Natural killer cell (primary cell): ENCODE measurements around the gene EXOC4. TPM values are rescaled to one million over a fixed set of nuclear protein-coding genes. Genes with fewer than 3 reads are reported as not detected.
A peak's percentile ranks its signal among the peaks of the same experiment; 100 is the strongest.

ENCODE experiments used
- ATAC-seq, 3 donors: fragments of 150-1000 bp in 2 of 3; fragments of 200-7000 bp in 1 of 3; cut with Tn5 transposase; 1 replicate in 1 of 3; 2 replicates in 2 of 3; pipeline ENCODE4 v1.10.0; 2021; ENCODE audit warnings: mild to moderate bottlenecking in 2 of 3, moderate library complexity in 2 of 3
- DNase-seq, 2 donors: peaks; one replicate each; pipeline versions ENCODE4 v3.0.0 to v3.0.0-alpha.2; 2013 to 2021; ENCODE audit warnings: mixed read lengths in 1 of 2
- H3K27ac ChIP-seq: one replicate; pipeline ENCODE4 v1.5.1; 2013; ENCODE audit warnings: mild to moderate bottlenecking, low read length
- H3K27me3 ChIP-seq: one replicate; pipeline ENCODE4 v1.6.1; 2013; ENCODE audit warnings: low read length; ENCODE audit not compliant: control insufficient read depth, insufficient read depth
- H3K36me3 ChIP-seq: one replicate; pipeline ENCODE4 v1.6.1; 2013; ENCODE audit warnings: low read length; ENCODE audit not compliant: control insufficient read depth, insufficient read depth
- H3K4me1 ChIP-seq: one replicate; pipeline ENCODE4 v1.6.1; 2013; ENCODE audit warnings: low read length; ENCODE audit not compliant: control insufficient read depth, insufficient read depth
- H3K4me3 ChIP-seq: one replicate; pipeline ENCODE4 v1.5.1; 2013; ENCODE audit warnings: low read length
- H3K9me3 ChIP-seq: one replicate; pipeline ENCODE4 v1.6.1; 2013; ENCODE audit warnings: low read length; ENCODE audit not compliant: control insufficient read depth, insufficient read depth
- H3K27ac Mint-ChIP-seq, 2 donors: one replicate each; pipeline ENCODE4 v1.8.0; 2022; ENCODE audit warnings: mild to moderate bottlenecking in 2 of 2, mixed read lengths in 2 of 2, moderate library complexity in 1 of 2
- H3K27me3 Mint-ChIP-seq, 2 donors: one replicate each; pipeline ENCODE4 v1.8.0; 2022; ENCODE audit warnings: low read depth in 2 of 2, mixed read lengths in 2 of 2
- H3K36me3 Mint-ChIP-seq: one replicate; pipeline ENCODE4 v1.8.0; 2022; ENCODE audit warnings: mixed read lengths
- H3K4me1 Mint-ChIP-seq, 2 donors: one replicate each; pipeline ENCODE4 v1.8.0; 2022; ENCODE audit warnings: mixed read lengths in 2 of 2
- H3K4me3 Mint-ChIP-seq: one replicate; pipeline ENCODE4 v1.8.0; 2022; ENCODE audit warnings: mild to moderate bottlenecking, moderate library complexity, mixed read lengths
- H3K9me3 Mint-ChIP-seq, 2 donors: one replicate each; pipeline ENCODE4 v1.8.0; 2022; ENCODE audit warnings: mixed read lengths in 2 of 2
- CTCF ChIP-seq: fragments of 200-600 bp; IDR thresholded peaks from one replicate; pipeline ENCODE4 v1.8.0; 2022; ENCODE audit warnings: antibody characterized with exemption
- WGBS: methylation state at CpG from one replicate; pipeline ENCODE4 v1.1.7; 2013; ENCODE audit warnings: missing lambda C conversion rate; ENCODE audit not compliant: insufficient coverage; 5-methylcytosine and 5-hydroxymethylcytosine counted together
- intact Hi-C: fragments of 100-400 bp; cut with micrococcal nuclease; formaldehyde crosslinking; loops from one replicate; pipeline ENCODE4 v1.14.2; 2022
- total RNA-seq, 4 donors: library from RNA; stranded (reverse); fragments of 120-200 nt in 1 of 4; gene quantifications; one replicate each; pipeline versions ENCODE4 v1.2.3 to v1.2.4, GENCODE V29; 2013 to 2022

EXOC4 gene
- total RNA-seq, 3 donors from 2014 or later (not counting 1 experiment from before 2014, with no cell fraction given), result 105 to 148 (median 123) TPM

GRCh38 chr7:133255486-133255885 is 2.6 kb downstream of the EXOC4 start:
- H3K27ac Mint-ChIP-seq, result peak overlapping the region; percentile 34 to 90
- WGBS, result 95% methylated on average over 2 of the region's 2 CpGs
- Histone ChIP-seq H3K4me1 (peaks cover 7% of the 10 kb centered on the region), H3K27ac (no peak overlapping the region), H3K9me3 (no peaks in the 10 kb centered on the region), H3K27me3 (no peaks in the 10 kb centered on the region), H3K36me3 (no peaks in the 10 kb centered on the region), H3K4me3 (no peak overlapping the region)
- H3K27me3 Mint-ChIP-seq, result no peaks in the 10 kb centered on the region
- no peaks in the 10 kb centered on the region for H3K9me3 Mint-ChIP-seq
- ATAC-seq (no peak), DNase-seq (no peak)
- H3K36me3 Mint-ChIP-seq, result no peaks in the 10 kb centered on the region
- peaks cover 46 to 51% of the 10 kb centered on the region in 2 donors for H3K4me1 Mint-ChIP-seq
- TF ChIP-seq CTCF, result no peak
- peak overlapping the region; percentile 69 for H3K4me3 Mint-ChIP-seq
- intact Hi-C loops, result loop anchor here (10.0 kb wide), 2 partner anchors 229 to 821 kb away; no protein-coding TSS in a partner anchor

- H3K4me3 Mint-ChIP-seq, result no peak overlapping the region
These were observed 5.3 kb downstream of the EXOC4 start for GRCh38 chr7:133258174-133258573.

GRCh38 chr7:133265821-133266220 is 12.9 kb downstream of the EXOC4 start:
- Mint-ChIP-seq H3K36me3 (no peaks in the 10 kb centered on the region), H3K4me3 (no peak overlapping the region), H3K9me3 (no peaks in the 10 kb centered on the region), H3K4me1 (peaks cover 32 to 46% of the 10 kb centered on the region in 2 donors), H3K27ac (no peak overlapping the region), H3K27me3 (no peaks in the 10 kb centered on the region)
- Histone ChIP-seq H3K4me1 (no peaks in the 10 kb centered on the region), H3K36me3 (no peaks in the 10 kb centered on the region), H3K9me3 (no peaks in the 10 kb centered on the region), H3K4me3 (no peak overlapping the region), H3K27me3 (no peaks in the 10 kb centered on the region), H3K27ac (no peak overlapping the region)
- no peak for TF ChIP-seq CTCF
- intact Hi-C loops, result no loop called here
- DNase-seq (no peak), ATAC-seq (no peak)

More at GRCh38 chr7:133258174-133258573, 5.3 kb downstream of the EXOC4 start:
- Mint-ChIP-seq H3K27ac (peak overlapping the region; percentile 68 to 87), H3K27me3 (no peaks in the 10 kb centered on the region), H3K36me3 (no peaks in the 10 kb centered on the region), H3K4me1 (peaks cover 48% of the 10 kb centered on the region in 2 donors), H3K9me3 (no peaks in the 10 kb centered on the region)
- Histone ChIP-seq H3K4me1 (peaks cover 6% of the 10 kb centered on the region), H3K9me3 (no peaks in the 10 kb centered on the region), H3K36me3 (no peaks in the 10 kb centered on the region), H3K27me3 (no peaks in the 10 kb centered on the region), H3K4me3 (no peak overlapping the region), H3K27ac (peak overlapping the region; percentile 32)
- 63% methylated on average over 6 of the region's 6 CpGs for WGBS
- intact Hi-C loops, result loop anchor here (10.0 kb wide), 2 partner anchors 227 to 823 kb away; no protein-coding TSS in a partner anchor
- no peak for DNase-seq
- ATAC-seq, result peak in 2 of 3 donors; percentile 22 to 59
- TF ChIP-seq CTCF, result no peak

- 100% methylated on average over 1 of the region's 2 CpGs for WGBS
- no peak overlapping the region for H3K27ac ChIP-seq
- Mint-ChIP-seq H3K27ac (peak overlapping the region; percentile 66 to 71), H3K36me3 (no peaks in the 10 kb centered on the region), H3K27me3 (no peaks in the 10 kb centered on the region), H3K4me1 (peaks cover 28 to 38% of the 10 kb centered on the region in 2 donors), H3K4me3 (peak overlapping the region; percentile 76), H3K9me3 (no peaks in the 10 kb centered on the region)
- H3K27me3 ChIP-seq, result no peaks in the 10 kb centered on the region
- no peak for TF ChIP-seq CTCF
- intact Hi-C loops, result no loop called here
- no peak for DNase-seq
- no peaks in the 10 kb centered on the region for H3K4me1 ChIP-seq
- H3K9me3 ChIP-seq, result no peaks in the 10 kb centered on the region
- H3K36me3 ChIP-seq, result no peaks in the 10 kb centered on the region
- no peak overlapping the region for H3K4me3 ChIP-seq
- peak in 2 of 3 donors; percentile 55 to 58 for ATAC-seq
These were observed 15.5 kb downstream of the EXOC4 start for GRCh38 chr7:133268355-133268754.
